ENCODE results near the gene TRAF5. TPM values are rescaled to one million over a fixed set of nuclear protein-coding genes. Genes with fewer than 3 reads are reported as not detected.

The TRAF5 gene
- total RNA-seq, 6 experiments from 2014 or later = 0.59 to 3.6 (median 1.6) TPM

DNA sequence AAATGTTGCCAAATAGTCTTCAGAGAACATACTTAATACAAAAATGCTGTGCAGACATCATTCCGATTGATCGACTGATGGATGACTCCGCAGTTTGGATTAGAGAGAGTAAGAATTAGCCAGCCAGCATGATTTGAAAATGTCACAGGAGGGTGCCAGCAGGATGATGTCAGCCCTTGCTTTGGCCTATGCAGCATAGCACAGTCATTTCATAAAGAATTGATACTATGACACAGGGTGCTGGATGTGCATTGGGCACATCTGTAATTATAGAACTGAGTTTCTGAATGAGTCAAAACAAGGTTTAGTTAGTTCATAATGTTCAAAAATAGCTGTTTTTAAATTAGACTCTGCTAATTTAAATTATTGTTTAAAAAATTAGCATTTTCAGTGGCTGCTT, 21.6 kb upstream of the TRAF5 start:
- peak in 1 of 4 donors; percentile 60 for ATAC-seq
- Histone ChIP-seq H3K4me3 (no peak overlapping the region), H3K27ac (no peak overlapping the region), H3K27me3 (no peaks in the 10 kb centered on the region), H3K9me3 (no peaks in the 10 kb centered on the region), H3K4me1 (no peaks in the 10 kb centered on the region), H3K36me3 (peaks cover 0 to 26% (median 4%) of the 10 kb centered on the region in 4 donors)
- no peak for DNase-seq
- intact Hi-C loops (cut with DNase I) = no loop called here
- TF ChIP-seq POLR2A (IDR thresholded peaks at IDR 0.05) = no peak
- TF ChIP-seq, protein P1, sequence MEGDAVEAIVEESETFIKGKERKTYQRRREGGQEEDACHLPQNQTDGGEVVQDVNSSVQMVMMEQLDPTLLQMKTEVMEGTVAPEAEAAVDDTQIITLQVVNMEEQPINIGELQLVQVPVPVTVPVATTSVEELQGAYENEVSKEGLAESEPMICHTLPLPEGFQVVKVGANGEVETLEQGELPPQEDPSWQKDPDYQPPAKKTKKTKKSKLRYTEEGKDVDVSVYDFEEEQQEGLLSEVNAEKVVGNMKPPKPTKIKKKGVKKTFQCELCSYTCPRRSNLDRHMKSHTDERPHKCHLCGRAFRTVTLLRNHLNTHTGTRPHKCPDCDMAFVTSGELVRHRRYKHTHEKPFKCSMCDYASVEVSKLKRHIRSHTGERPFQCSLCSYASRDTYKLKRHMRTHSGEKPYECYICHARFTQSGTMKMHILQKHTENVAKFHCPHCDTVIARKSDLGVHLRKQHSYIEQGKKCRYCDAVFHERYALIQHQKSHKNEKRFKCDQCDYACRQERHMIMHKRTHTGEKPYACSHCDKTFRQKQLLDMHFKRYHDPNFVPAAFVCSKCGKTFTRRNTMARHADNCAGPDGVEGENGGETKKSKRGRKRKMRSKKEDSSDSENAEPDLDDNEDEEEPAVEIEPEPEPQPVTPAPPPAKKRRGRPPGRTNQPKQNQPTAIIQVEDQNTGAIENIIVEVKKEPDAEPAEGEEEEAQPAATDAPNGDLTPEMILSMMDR (IDR thresholded peaks at IDR 0.05) = no peak
- WGBS (ENCODE audit: insufficient coverage, low coverage, low lambda C conversion rate, missing lambda C conversion rate) = 93% methylated on average over 3 of the region's 3 CpGs

GRCh38 chr1:211309617-211310016, 17.0 kb upstream of the TRAF5 start:
- no peaks in the 10 kb centered on the region for H3K9me3 ChIP-seq
- WGBS (ENCODE audit: insufficient coverage, low coverage, low lambda C conversion rate, missing lambda C conversion rate) = 88% methylated on average over 3 of the region's 3 CpGs
- no peaks in the 10 kb centered on the region for H3K4me1 ChIP-seq
- H3K27ac ChIP-seq = no peak overlapping the region
- DNase-seq (no peak), ATAC-seq (no peak)
- H3K27me3 ChIP-seq = no peaks in the 10 kb centered on the region
- H3K4me3 ChIP-seq = no peak overlapping the region
- H3K36me3 ChIP-seq = peaks cover 0 to 25% (median 16%) of the 10 kb centered on the region in 4 donors
- intact Hi-C loops (cut with DNase I) = no loop called here
- no peak for TF ChIP-seq POLR2A (IDR thresholded peaks at IDR 0.05)
- TF ChIP-seq, protein P1 (IDR thresholded peaks at IDR 0.05) = no peak

DNA sequence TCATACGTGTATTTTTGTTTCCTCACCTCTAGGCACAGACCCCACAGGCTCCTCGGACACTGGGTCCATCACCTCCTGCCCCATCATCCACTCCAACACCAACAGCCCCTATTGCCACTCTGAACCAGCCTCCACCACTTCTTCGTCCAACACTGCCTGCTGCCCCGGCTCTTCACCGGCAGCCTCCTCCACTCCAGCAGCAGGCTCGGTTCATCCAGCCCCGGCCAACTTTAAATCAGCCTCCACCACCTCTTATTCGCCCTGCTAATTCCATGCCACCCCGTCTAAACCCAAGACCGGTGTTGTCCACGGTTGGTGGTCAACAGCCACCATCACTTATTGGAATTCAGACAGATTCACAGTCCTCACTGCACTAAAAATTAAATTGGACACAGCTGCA, 13.2 kb upstream of the TRAF5 start:
- ATAC-seq (peak in 1 of 4 donors; percentile 6), DNase-seq (no peak)
- no peaks in the 10 kb centered on the region for H3K27me3 ChIP-seq
- H3K4me3 ChIP-seq = no peak overlapping the region
- H3K27ac ChIP-seq = no peak overlapping the region
- H3K4me1 ChIP-seq = no peaks in the 10 kb centered on the region
- H3K36me3 ChIP-seq = peaks cover 0 to 32% (median 15%) of the 10 kb centered on the region in 4 donors
- TF ChIP-seq, protein P1 (IDR thresholded peaks at IDR 0.05) = no peak
- no peak for TF ChIP-seq POLR2A (IDR thresholded peaks at IDR 0.05)
- no peaks in the 10 kb centered on the region for H3K9me3 ChIP-seq
- intact Hi-C loops (cut with DNase I) = no loop called here
- WGBS (ENCODE audit: insufficient coverage, low coverage, low lambda C conversion rate, missing lambda C conversion rate) = 92% methylated on average over 11 of the region's 11 CpGs

GRCh38 chr1:211318576-211319280, 7.9 kb upstream of the TRAF5 start:
- no peak overlapping the region for H3K4me3 ChIP-seq
- no peaks in the 10 kb centered on the region for H3K9me3 ChIP-seq
- no peak for DNase-seq
- peak in 2 of 4 donors; percentile 18 to 27 for ATAC-seq
- H3K27me3 ChIP-seq = no peaks in the 10 kb centered on the region
- H3K4me1 ChIP-seq = no peaks in the 10 kb centered on the region
- TF ChIP-seq POLR2A (IDR thresholded peaks at IDR 0.05) = no peak
- TF ChIP-seq, protein P1 (IDR thresholded peaks at IDR 0.05) = no peak
- intact Hi-C loops (cut with DNase I) = no loop called here
- peaks cover 0 to 16% (median 6%) of the 10 kb centered on the region in 4 donors for H3K36me3 ChIP-seq
- H3K27ac ChIP-seq = no peak overlapping the region
